ENCODE measurements around the gene TTC39B. TPM values are rescaled to one million over a fixed set of nuclear protein-coding genes. Genes with fewer than 3 reads are reported as not detected.

Gene TTC39B
- total RNA-seq, 2 experiments from 2014 or later, result 16.2 to 34.3 TPM

DNA sequence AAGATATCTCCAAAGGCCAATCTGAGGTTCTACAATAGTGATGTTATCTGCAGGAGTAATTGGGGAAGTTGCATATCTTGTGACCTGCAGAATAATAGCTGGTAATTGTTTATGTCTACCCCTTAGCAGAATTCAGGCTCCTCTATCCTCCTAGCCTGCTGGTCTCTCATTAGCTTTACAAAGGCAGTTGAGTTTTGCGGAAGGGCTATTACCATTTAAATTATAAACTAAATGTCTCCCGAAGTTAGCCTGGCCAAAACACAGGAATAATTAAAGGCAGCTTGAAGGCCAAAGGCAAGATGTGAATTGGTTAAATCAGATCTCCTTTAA lies 168.7 kb downstream of the TTC39B start:
- Mint-ChIP-seq H3K36me3 (no peaks in the 10 kb centered on the region), H3K4me3 (no peak overlapping the region), H3K9me3 (ENCODE audit: low read depth) (no peaks in the 10 kb centered on the region), H3K27ac (no peak overlapping the region), H3K4me1 (peaks cover 12% of the 10 kb centered on the region), H3K27me3 (peaks cover 6% of the 10 kb centered on the region)
- ATAC-seq, result no peak
- no peak for DNase-seq
- CTCF ChIA-PET, result no interaction called here

DNA sequence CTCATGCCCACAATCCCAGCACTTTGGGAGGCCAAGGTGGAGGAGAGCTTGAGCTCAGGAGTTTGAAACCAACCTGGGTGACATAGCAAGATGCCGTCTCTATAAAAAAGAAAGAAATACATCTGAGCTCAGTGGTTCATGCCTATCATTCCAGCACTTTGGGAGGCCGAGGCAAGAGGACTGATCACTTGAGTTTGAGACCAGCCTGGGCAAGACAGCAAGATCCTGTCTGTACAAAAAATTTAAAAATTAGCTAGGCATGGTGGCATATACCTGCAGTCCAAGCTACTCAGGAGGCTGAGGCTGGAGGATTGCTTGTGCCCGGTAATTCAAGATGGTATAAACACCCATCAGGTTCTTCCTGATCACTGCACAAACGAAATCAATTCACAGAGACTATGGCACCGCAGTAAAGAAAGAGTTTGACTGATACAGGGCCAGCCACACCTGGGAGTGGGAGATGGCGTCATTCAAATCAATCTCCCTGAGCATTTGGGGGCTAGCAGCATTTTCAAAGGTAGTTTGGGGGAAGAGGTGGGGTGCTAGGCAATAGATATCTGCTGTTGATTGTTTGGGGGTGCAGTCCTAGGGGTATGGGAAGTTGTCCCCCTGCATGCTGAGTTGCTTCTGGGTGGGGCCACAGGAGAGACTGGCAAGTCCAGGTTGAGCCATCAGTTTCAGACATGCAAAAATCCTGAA lies 169.2 kb downstream of the TTC39B start:
- no peak for DNase-seq
- H3K27me3 Mint-ChIP-seq, result peaks cover 9% of the 10 kb centered on the region

GRCh38 chr9:15137089-15137488 lies 169.9 kb downstream of the TTC39B start:
- ATAC-seq (no peak), DNase-seq (no peak)
- CTCF ChIA-PET, result interaction anchor here (1.1 kb wide), 1 partner anchor 33 kb away, joined by 3 read pairs; no protein-coding TSS in a partner anchor
- no peak overlapping the region for H3K4me3 Mint-ChIP-seq
- H3K27ac Mint-ChIP-seq, result no peak overlapping the region
- peaks cover 7% of the 10 kb centered on the region for H3K27me3 Mint-ChIP-seq
- H3K36me3 Mint-ChIP-seq, result no peaks in the 10 kb centered on the region
- peaks cover 10% of the 10 kb centered on the region for H3K4me1 Mint-ChIP-seq
- H3K9me3 Mint-ChIP-seq (ENCODE audit: low read depth), result no peaks in the 10 kb centered on the region

More for the DNA sequence above, 169.2 kb downstream of the TTC39B start:
- H3K4me1 Mint-ChIP-seq, result peaks cover 11% of the 10 kb centered on the region
- CTCF ChIA-PET, result no interaction called here
- H3K9me3 Mint-ChIP-seq (ENCODE audit: low read depth), result no peaks in the 10 kb centered on the region
- H3K4me3 Mint-ChIP-seq, result no peak overlapping the region
- H3K27ac Mint-ChIP-seq, result no peak overlapping the region
- H3K36me3 Mint-ChIP-seq, result no peaks in the 10 kb centered on the region
- no peak for ATAC-seq

DNA sequence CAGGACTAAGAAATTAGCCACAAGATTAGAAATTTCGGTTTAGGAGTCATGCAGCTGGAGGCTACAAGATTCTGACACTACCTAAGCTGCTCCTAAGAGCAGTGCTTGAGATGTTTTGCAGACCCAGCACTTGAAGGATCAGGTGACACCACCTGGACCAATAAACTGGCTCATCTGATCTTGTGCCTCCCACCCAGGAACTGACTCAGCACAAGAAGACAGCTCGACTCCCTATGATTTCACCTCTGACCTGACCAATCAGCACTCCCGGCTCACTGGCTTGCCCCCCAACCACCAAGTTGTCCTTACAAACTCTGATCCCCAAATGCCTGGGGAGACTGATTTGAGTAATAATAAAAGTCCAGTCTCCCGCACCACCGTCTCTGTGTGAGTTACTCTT lies 170.4 kb downstream of the TTC39B start:
- Mint-ChIP-seq H3K4me3 (no peak overlapping the region), H3K27me3 (peaks cover 7% of the 10 kb centered on the region), H3K27ac (no peak overlapping the region), H3K9me3 (ENCODE audit: low read depth) (no peaks in the 10 kb centered on the region), H3K36me3 (no peaks in the 10 kb centered on the region), H3K4me1 (peaks cover 10% of the 10 kb centered on the region)
- no peak for DNase-seq
- no peak for ATAC-seq
- CTCF ChIA-PET, result interaction anchor here (1.0 to 1.1 kb wide), 2 partner anchors 32 to 41 kb away, joined by 3 read pairs; no protein-coding TSS in a partner anchor

GRCh38 chr9:15135164-15135792 lies 171.7 kb downstream of the TTC39B start:
- CTCF ChIA-PET, result interaction anchor here (0.6 to 1.6 kb wide), 10 partner anchors 13 to 484 kb away, joined by 3 to 21 read pairs (median 4); no protein-coding TSS in a partner anchor
- Mint-ChIP-seq H3K4me3 (no peak overlapping the region), H3K4me1 (peaks cover 10% of the 10 kb centered on the region), H3K36me3 (no peaks in the 10 kb centered on the region), H3K9me3 (ENCODE audit: low read depth) (no peaks in the 10 kb centered on the region), H3K27me3 (peaks cover 7% of the 10 kb centered on the region), H3K27ac (no peak overlapping the region)
- peak; percentile 51 for DNase-seq
- peak; percentile 77 for ATAC-seq

DNA sequence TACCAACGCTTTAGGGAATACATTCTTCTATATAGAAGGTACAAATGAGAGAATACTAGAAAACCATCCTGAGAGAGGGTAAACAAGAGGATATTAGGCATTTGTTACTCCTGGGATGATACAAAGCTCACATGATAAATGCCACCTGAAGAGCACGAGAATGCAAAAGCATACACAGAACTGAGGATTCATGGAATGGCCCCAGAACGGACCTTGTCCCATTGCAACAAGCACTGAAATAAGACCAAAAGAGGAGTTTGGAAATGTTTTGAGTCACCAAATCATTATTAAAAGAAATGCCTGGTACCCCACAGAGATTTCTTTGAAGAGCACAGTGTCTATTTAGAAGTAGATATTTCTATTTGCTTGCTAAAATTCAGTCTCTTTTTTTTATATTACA lies 173.5 kb downstream of the TTC39B start:
- H3K4me1 Mint-ChIP-seq, result peaks cover 10% of the 10 kb centered on the region
- ATAC-seq, result no peak
- CTCF ChIA-PET, result no interaction called here

DNA sequence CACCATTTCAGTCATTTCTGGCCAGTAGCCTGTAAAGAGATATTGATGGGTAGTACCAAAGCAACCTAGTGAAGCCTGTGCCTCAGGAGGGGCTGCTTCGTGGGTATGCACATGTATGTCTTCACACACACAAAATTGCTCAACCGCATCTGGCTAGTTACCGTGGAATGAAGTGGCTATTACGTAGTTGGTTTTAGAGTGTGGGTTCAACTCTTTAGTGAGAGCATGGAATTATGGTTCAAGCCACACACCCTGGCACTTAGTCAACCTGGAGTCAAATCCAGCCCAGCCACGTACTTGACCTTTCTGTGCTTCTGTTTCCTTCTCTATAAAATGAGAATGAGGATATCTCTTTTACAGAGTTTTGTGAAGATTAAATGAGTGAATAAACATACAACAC lies 174.9 kb downstream of the TTC39B start:
- no peak overlapping the region for H3K4me3 Mint-ChIP-seq
- ATAC-seq (no peak), DNase-seq (no peak)
- CTCF ChIA-PET, result no interaction called here
- no peak overlapping the region for H3K27ac Mint-ChIP-seq
- no peaks in the 10 kb centered on the region for H3K36me3 Mint-ChIP-seq
- peaks cover 9% of the 10 kb centered on the region for H3K4me1 Mint-ChIP-seq
- H3K27me3 Mint-ChIP-seq, result peaks cover 20% of the 10 kb centered on the region
- no peaks in the 10 kb centered on the region for H3K9me3 Mint-ChIP-seq (ENCODE audit: low read depth)

More for the DNA sequence above, 173.5 kb downstream of the TTC39B start:
- Mint-ChIP-seq H3K27ac (no peak overlapping the region), H3K27me3 (peaks cover 10% of the 10 kb centered on the region), H3K9me3 (ENCODE audit: low read depth) (no peaks in the 10 kb centered on the region), H3K4me3 (no peak overlapping the region), H3K36me3 (no peaks in the 10 kb centered on the region)
- DNase-seq, result no peak

DNA sequence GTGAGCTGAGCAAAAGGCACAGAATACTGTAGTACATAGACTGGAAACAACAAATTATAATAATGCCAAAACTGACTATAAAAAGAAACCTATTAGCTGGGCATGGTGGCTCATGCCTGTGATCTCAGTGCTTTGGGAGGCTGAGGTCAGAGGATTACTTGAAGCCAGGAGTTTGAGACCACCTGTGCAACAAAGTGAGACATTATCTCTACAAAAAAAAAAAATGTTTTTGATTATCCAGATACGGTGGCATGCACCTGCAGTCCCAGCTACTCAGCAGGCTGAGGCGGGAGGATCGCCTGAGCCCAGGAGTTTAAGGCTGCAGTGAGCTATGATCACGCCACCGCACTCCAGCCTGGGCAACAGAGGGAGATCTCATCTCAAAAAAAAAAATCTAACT lies 175.9 kb downstream of the TTC39B start:
- ATAC-seq (no peak), DNase-seq (no peak)
- CTCF ChIA-PET, result interaction anchor here (1.1 kb wide), 1 partner anchor 27 kb away, joined by 5 read pairs; no protein-coding TSS in a partner anchor
- H3K27ac Mint-ChIP-seq, result no peak overlapping the region
- no peak overlapping the region for H3K4me3 Mint-ChIP-seq
- peaks cover 4% of the 10 kb centered on the region for H3K4me1 Mint-ChIP-seq
- no peaks in the 10 kb centered on the region for H3K36me3 Mint-ChIP-seq
- no peaks in the 10 kb centered on the region for H3K9me3 Mint-ChIP-seq (ENCODE audit: low read depth)
- peaks cover 26% of the 10 kb centered on the region for H3K27me3 Mint-ChIP-seq

DNA sequence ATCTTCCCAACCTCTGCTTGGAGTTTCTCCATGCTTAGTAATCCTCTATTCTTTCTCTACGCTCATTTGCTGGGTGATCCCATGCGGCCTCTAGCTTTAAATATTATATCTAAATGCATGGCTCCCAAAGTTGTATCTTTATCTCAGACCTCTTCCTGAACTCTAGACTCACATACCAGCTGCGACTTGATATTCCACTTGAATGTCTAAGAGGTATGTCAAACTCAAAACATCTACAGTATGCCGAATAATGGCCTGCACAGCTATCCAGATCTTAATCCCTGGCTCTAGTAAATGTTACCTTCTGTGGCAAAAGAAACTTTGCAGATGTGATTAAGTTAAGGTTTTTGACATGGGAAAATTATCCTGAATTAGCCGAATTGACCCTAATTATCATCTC lies 179.2 kb downstream of the TTC39B start:
- no peaks in the 10 kb centered on the region for H3K4me1 Mint-ChIP-seq
- H3K27me3 Mint-ChIP-seq, result peaks cover 24% of the 10 kb centered on the region
- no peaks in the 10 kb centered on the region for H3K9me3 Mint-ChIP-seq (ENCODE audit: low read depth)
- DNase-seq, result no peak
- no peak for ATAC-seq
- H3K36me3 Mint-ChIP-seq, result no peaks in the 10 kb centered on the region
- H3K27ac Mint-ChIP-seq, result no peak overlapping the region
- H3K4me3 Mint-ChIP-seq, result no peak overlapping the region
- CTCF ChIA-PET, result interaction anchor here (0.7 kb wide), 1 partner anchor 42 kb away, joined by 3 read pairs; no protein-coding TSS in a partner anchor

DNA sequence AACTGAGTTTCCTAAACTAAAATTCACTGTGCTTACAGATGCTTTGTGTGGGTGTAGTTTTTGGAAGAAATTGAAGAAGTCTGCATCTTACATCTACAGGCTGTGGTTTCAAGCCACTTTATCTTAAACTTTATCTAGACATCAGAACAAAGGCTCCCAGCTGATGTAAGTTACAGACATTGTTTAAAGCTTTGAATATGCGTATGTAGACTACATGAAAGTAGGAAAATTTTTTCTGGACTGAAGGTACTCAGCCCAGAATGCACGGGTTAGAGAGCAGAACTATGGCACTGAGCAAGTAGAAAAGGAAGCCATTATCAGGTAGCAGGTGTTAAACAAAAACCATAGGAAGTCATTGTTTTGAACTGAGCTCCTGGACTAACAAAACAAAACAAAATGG lies 185.4 kb downstream of the TTC39B start:
- H3K4me3 Mint-ChIP-seq, result no peak overlapping the region
- CTCF ChIA-PET, result no interaction called here
- no peak for DNase-seq

DNA sequence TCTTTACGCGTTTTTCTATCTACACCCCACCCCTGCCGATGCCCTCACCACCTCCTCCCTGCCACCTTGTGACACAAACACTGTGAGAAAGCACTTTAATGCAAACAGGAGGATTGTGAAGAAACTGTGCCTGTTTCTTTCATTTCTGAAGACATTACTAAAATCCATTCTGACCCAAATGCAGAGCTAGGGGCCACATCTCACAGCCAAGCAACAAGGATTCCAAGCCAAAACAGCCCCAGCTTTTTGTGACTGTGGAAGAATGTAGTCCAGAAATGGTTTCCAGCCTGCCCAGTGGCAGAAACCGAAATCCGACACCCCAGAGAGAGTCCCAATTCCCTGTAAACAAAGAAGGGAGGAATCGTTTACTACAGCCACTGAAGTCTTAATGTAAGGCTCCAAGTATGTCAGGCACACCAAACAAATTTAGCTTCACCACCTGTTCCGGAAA lies 190.9 kb downstream of the TTC39B start:
- H3K9me3 Mint-ChIP-seq (ENCODE audit: low read depth), result no peaks in the 10 kb centered on the region
- DNase-seq, result no peak

More for the DNA sequence above, 185.4 kb downstream of the TTC39B start:
- peaks cover 4% of the 10 kb centered on the region for H3K4me1 Mint-ChIP-seq
- no peak for ATAC-seq
- peaks cover 28% of the 10 kb centered on the region for H3K27me3 Mint-ChIP-seq
- no peaks in the 10 kb centered on the region for H3K9me3 Mint-ChIP-seq (ENCODE audit: low read depth)
- H3K36me3 Mint-ChIP-seq, result no peaks in the 10 kb centered on the region
- no peak overlapping the region for H3K27ac Mint-ChIP-seq

DNA sequence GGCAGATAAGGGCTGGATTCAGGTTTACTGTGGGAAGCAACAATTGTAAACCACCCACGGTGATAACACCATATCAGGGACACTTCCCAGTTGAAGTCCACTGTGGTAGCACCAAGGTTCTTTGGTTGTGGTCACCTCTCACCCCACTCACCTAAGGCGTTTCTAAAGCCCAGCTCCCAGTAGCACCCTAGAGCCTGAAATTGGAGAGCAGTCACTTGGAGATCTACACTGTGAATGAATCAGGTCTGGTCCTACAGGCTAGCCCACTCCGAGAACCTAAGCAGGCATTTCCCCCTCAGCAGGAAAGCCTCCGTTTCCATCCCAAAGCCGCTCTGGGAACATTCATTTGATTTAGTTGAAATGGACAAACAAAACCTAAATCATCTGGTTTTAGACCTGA lies 191.3 kb downstream of the TTC39B start:
- ATAC-seq (no peak), DNase-seq (no peak)
- H3K27ac Mint-ChIP-seq, result no peak overlapping the region
- H3K9me3 Mint-ChIP-seq (ENCODE audit: low read depth), result no peaks in the 10 kb centered on the region
- peaks cover 17% of the 10 kb centered on the region for H3K27me3 Mint-ChIP-seq
- CTCF ChIA-PET, result no interaction called here
- H3K4me3 Mint-ChIP-seq, result no peak overlapping the region
- no peaks in the 10 kb centered on the region for H3K36me3 Mint-ChIP-seq
- H3K4me1 Mint-ChIP-seq, result no peaks in the 10 kb centered on the region

More for the DNA sequence above, 190.9 kb downstream of the TTC39B start:
- no peak for ATAC-seq
- H3K27me3 Mint-ChIP-seq, result peaks cover 17% of the 10 kb centered on the region
- no peaks in the 10 kb centered on the region for H3K4me1 Mint-ChIP-seq
- no peak overlapping the region for H3K4me3 Mint-ChIP-seq
- no peak overlapping the region for H3K27ac Mint-ChIP-seq
- CTCF ChIA-PET, result no interaction called here
- no peaks in the 10 kb centered on the region for H3K36me3 Mint-ChIP-seq

GRCh38 chr9:15115041-15115440 lies 192.0 kb downstream of the TTC39B start:
- no peaks in the 10 kb centered on the region for H3K36me3 Mint-ChIP-seq
- peaks cover 14% of the 10 kb centered on the region for H3K27me3 Mint-ChIP-seq
- H3K4me3 Mint-ChIP-seq, result no peak overlapping the region
- no peaks in the 10 kb centered on the region for H3K4me1 Mint-ChIP-seq
- ATAC-seq (no peak), DNase-seq (no peak)
- no peaks in the 10 kb centered on the region for H3K9me3 Mint-ChIP-seq (ENCODE audit: low read depth)
- H3K27ac Mint-ChIP-seq, result no peak overlapping the region
- CTCF ChIA-PET, result no interaction called here
